Measurements from ENCODE around the gene TRIO.

- TF ChIP-seq, protein P1, sequence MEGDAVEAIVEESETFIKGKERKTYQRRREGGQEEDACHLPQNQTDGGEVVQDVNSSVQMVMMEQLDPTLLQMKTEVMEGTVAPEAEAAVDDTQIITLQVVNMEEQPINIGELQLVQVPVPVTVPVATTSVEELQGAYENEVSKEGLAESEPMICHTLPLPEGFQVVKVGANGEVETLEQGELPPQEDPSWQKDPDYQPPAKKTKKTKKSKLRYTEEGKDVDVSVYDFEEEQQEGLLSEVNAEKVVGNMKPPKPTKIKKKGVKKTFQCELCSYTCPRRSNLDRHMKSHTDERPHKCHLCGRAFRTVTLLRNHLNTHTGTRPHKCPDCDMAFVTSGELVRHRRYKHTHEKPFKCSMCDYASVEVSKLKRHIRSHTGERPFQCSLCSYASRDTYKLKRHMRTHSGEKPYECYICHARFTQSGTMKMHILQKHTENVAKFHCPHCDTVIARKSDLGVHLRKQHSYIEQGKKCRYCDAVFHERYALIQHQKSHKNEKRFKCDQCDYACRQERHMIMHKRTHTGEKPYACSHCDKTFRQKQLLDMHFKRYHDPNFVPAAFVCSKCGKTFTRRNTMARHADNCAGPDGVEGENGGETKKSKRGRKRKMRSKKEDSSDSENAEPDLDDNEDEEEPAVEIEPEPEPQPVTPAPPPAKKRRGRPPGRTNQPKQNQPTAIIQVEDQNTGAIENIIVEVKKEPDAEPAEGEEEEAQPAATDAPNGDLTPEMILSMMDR (IDR thresholded peaks at IDR 0.05; ENCODE audit: control extremely low read depth in 1 of 3, insufficient read depth in 1 of 3, low read depth in 1 of 3, low read length in 3 of 3): no peak
- TF ChIP-seq POLR2AphosphoS5 (IDR thresholded peaks at IDR 0.05; ENCODE audit: low read depth, low read length): no peak
- no peak for TF ChIP-seq NANOG (IDR thresholded peaks at IDR 0.05; ENCODE audit: insufficient read depth, low read depth, low read length, poor library complexity, severe bottlenecking)
Measured at GRCh38 chr5:14349029-14349428, 205.9 kb downstream of the TRIO start.
